ENCODE data around the gene PERCC1.

GRCh38 chr16:1426734-1427471, 4.0 kb upstream of the PERCC1 start:
- TF ChIP-seq CTCF (IDR thresholded peaks at IDR 0.05; ENCODE audit: insufficient read depth, low read depth, low read length): no peak
- no peak for TF ChIP-seq EZH2 (IDR thresholded peaks at IDR 0.05; ENCODE audit: insufficient read depth, low read length)

Data from astrocyte (in vitro differentiated cells and primary cell).